Pancreas (tissue), 10 donors: ENCODE results near the gene PRDM16. TPM values are rescaled to one million over a fixed set of nuclear protein-coding genes. Genes with fewer than 3 reads are reported as not detected.

ENCODE experiments used
- ATAC-seq, 4 donors: fragments of 200-7000 bp; cut with Tn5 transposase; one replicate each; pipeline versions ENCODE4 v1.8.0 to v1.9.1; 2020; ENCODE audit warnings: mild to moderate bottlenecking in 4 of 4, moderate library complexity in 4 of 4
- DNase-seq, 6 donors: peaks; one replicate each; pipeline ENCODE4 v3.0.0-alpha.2; 2020
- FAIRE-seq: peaks from 2 replicates; lab custom pipeline; 2012; peaks lifted over from hg19 to GRCh38; lab: Jason Lieb, UNC
- H3K27ac ChIP-seq, 4 donors: fragments of 200-600 bp; sonication (generic); 1 replicate in 3 of 4; 2 replicates in 1 of 4; pipeline versions ENCODE4 v1.5.0 to v1.8.0; 2020
- H3K27me3 ChIP-seq, 4 donors: fragments of 200-600 bp; one replicate each; pipeline ENCODE4 v1.8.0; 2021
- H3K36me3 ChIP-seq, 3 donors: fragments of 200-600 bp; sonication (generic) in 1 of 3; one replicate each; pipeline versions ENCODE4 v1.5.0 to v1.8.0; 2020 to 2021
- H3K4me1 ChIP-seq, 3 donors: fragments of 200-600 bp; one replicate each; pipeline ENCODE4 v1.8.0; 2021
- H3K4me3 ChIP-seq, 4 donors: fragments of 200-600 bp; sonication (generic) in 2 of 4; one replicate each; pipeline versions ENCODE4 v1.5.0 to v1.8.0; 2020 to 2021
- H3K9me3 ChIP-seq, 4 donors: fragments of 200-600 bp; one replicate each; pipeline ENCODE4 v1.8.0; 2021
- WGBS, 2 donors: extraction: QIAGEN DNeasy Blood & Tissue Kit; methylation state at CpG; one replicate each; pipeline ENCODE4 v1.1.7; 2013; 5-methylcytosine and 5-hydroxymethylcytosine counted together
- intact Hi-C, 3 donors: fragments of 100-400 bp; cut with DNase I; formaldehyde crosslinking; loops; one replicate each; pipeline versions ENCODE4 v1.11.1 to v1.14.2; 2022
- polyA plus RNA-seq, 2 donors: library from polyadenylated mRNA; stranded (reverse); fragments of 200-250 nt; gene quantifications; one replicate each; pipeline ENCODE4 v1.2.3, GENCODE V29; 2013
- total RNA-seq, 6 donors: library from RNA; stranded (reverse); fragmentation: NEBNext Ultra II Directional in 4 of 6; extraction: Animal tissue kit (Norgen Biotek cat#: 25700) in 4 of 6; gene quantifications; one replicate each; pipeline versions ENCODE4 v1.2.1 to v1.2.4, GENCODE V29; 2021 to 2023
- TF ChIP-seq, protein P1 (sequence below), 4 donors: fragments of 200-600 bp; sonication (generic) in 3 of 4; IDR thresholded peaks; one replicate each; pipeline versions ENCODE4 v1.5.0 to v1.8.0; 2021; ENCODE audit warnings: antibody characterized with exemption in 4 of 4
- donor health status: healthy with polysubstance abuse.
- donor health status: DM: no; HTN: no; CAD: no; lungs with moderate emphysema.
- donor health status: DM: no; HTN: no; CAD: no.
- donor health status: control.
- donor health status: control.
- donor health status: Bipolar disorder and iron deficiency.
- donor health status: DM: yes; HTN: yes; CAD: no.
- donor health status: DM: no; HTN: no; CAD: no.
- donor health status: DM: no; HTN: no; CAD: no.
- donor health status: DM: yes; HTN: yes; CAD: no.

The PRDM16 gene
- total and polyA plus RNA-seq, 8 donors, result 6.6 to 19.2 (median 14.9) TPM

DNA sequence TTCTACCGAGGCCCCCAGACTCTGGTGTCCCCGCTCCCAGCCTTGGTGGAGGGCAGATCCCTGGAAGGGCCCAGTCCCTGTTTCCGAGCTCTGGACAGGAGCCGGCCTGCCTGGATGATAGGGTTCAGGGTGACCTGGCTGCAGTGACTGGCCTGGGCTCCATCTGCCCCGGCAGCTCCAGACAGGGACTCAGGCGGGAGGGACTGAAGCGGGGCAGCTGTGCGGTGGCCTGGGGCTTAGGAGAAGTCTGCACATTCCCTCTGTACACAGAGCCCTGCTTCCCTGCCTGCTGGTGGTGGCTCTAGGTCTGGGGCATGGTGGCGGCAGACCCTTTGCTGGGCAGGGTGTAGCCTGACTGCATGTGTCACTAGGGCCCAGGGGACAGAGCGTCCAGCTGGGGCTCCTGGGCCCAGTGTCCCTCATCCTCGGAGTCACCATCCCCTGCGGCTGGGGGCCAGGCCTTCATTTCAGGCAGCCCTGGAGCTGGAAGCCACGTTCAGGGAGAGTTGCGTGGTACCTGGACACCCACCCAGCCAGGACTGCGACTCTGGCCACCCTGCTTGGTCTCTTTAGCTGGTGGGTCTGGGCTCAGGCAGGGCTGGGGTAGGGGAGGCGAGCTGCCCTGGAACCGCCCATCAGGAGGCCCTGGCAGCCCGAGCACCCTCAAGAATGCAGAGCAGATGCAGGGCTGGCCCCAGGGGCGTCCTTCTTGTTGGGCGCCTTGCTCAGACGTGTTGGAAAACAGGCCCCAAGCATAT is 395.1 kb downstream of the PRDM16 start:
- Histone ChIP-seq H3K36me3 (no peaks in the 10 kb centered on the region), H3K27me3 (no peaks in the 10 kb centered on the region), H3K9me3 (no peaks in the 10 kb centered on the region), H3K27ac (no peak overlapping the region), H3K4me1 (peaks cover 6 to 19% (median 16%) of the 10 kb centered on the region in 3 donors), H3K4me3 (no peak overlapping the region)
- peak in 3 of 6 donors; percentile 16 to 70 (median 46) for DNase-seq
- TF ChIP-seq, protein P1, sequence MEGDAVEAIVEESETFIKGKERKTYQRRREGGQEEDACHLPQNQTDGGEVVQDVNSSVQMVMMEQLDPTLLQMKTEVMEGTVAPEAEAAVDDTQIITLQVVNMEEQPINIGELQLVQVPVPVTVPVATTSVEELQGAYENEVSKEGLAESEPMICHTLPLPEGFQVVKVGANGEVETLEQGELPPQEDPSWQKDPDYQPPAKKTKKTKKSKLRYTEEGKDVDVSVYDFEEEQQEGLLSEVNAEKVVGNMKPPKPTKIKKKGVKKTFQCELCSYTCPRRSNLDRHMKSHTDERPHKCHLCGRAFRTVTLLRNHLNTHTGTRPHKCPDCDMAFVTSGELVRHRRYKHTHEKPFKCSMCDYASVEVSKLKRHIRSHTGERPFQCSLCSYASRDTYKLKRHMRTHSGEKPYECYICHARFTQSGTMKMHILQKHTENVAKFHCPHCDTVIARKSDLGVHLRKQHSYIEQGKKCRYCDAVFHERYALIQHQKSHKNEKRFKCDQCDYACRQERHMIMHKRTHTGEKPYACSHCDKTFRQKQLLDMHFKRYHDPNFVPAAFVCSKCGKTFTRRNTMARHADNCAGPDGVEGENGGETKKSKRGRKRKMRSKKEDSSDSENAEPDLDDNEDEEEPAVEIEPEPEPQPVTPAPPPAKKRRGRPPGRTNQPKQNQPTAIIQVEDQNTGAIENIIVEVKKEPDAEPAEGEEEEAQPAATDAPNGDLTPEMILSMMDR (IDR thresholded peaks at IDR 0.05), result no peak
- no peak for ATAC-seq
- intact Hi-C loops, result no loop called here
- FAIRE-seq, result no peak
- 95 to 98% methylated on average over 21 of the region's 21 CpGs for WGBS, 2 donors

DNA sequence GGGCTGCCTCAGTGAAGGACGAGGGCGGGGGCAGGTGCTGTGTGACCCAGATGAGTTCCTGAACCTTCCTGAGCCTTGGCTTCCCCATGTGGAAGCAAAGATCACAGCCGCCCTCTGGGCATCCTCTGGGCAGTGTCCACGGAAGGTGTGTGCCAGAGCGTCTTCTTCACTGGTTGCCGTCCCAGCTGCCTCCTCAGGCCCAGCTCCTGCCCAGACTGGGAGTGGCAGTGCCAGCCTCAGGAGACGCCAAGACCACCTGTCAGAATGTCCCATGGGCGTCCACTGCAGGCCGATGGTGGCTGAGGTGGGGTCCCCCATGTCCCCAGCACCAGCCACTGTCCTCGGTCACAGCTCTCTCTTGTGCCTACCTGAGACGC is 395.6 kb downstream of the PRDM16 start:
- peaks cover 6 to 15% (median 10%) of the 10 kb centered on the region in 3 donors for H3K4me1 ChIP-seq
- H3K27ac ChIP-seq, result no peak overlapping the region
- no peak overlapping the region for H3K4me3 ChIP-seq
- WGBS, 2 donors, result 91 to 98% methylated on average over 11 of the region's 11 CpGs
- no peaks in the 10 kb centered on the region for H3K27me3 ChIP-seq
- H3K36me3 ChIP-seq, result no peaks in the 10 kb centered on the region
- TF ChIP-seq, protein P1 (IDR thresholded peaks at IDR 0.05), result no peak
- no peaks in the 10 kb centered on the region for H3K9me3 ChIP-seq
- no peak for ATAC-seq
- intact Hi-C loops, result no loop called here
- FAIRE-seq, result no peak
- peak in 3 of 6 donors; percentile 15 to 69 (median 47) for DNase-seq

DNA sequence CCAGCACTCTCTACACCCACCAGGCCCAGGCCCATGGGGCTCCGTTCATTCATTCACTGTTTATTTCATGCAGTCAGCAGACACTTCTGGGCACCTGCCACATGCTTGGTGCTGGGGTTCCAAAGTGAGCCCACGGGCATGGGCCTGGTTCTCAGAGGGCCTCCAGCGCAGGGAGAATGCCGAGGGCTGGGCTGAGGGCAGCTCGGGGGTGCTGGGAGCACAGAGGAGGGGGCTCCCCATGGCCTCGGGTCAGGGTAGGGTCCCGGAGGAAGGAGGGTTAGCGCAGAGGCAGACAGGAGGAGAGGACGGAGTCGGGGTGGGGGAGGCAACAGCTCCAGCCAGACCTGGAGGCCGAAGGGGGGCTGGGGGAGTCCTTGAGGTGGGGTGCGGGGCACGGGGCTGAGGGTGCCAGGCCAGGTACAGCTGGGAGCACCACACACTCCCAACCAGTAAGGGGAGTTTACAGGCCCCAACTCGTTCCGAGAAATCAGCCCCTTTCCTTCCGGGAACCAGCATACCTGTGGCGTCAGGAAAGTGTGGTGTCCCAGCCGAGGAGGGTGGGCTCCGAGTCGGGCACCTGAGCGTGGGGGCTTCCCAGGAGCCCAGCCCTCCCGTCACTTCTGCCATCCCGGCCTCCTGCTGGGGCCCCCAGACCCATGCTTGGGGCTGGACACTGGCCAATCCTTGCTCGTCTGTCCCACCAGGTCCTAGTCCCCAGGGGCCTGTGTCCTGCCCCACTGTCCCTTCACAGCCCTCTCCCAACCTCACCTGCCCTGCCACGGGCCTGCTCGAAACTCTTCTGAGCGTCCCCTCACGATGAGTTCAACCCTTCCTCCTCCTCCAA is 396.3 kb downstream of the PRDM16 start:
- FAIRE-seq (no peak), ATAC-seq (no peak), DNase-seq (peak in 3 of 6 donors; percentile 41 to 51 (median 42))
- Histone ChIP-seq H3K4me1 (peaks cover 1 to 8% (median 5%) of the 10 kb centered on the region in 3 donors), H3K36me3 (no peaks in the 10 kb centered on the region), H3K27ac (no peak overlapping the region), H3K4me3 (no peak overlapping the region), H3K27me3 (no peaks in the 10 kb centered on the region), H3K9me3 (no peaks in the 10 kb centered on the region)
- 85 to 87% methylated on average over 24 to 28 of the region's 28 CpGs for WGBS, 2 donors
- intact Hi-C loops, result no loop called here
- TF ChIP-seq, protein P1 (IDR thresholded peaks at IDR 0.05), result no peak

DNA sequence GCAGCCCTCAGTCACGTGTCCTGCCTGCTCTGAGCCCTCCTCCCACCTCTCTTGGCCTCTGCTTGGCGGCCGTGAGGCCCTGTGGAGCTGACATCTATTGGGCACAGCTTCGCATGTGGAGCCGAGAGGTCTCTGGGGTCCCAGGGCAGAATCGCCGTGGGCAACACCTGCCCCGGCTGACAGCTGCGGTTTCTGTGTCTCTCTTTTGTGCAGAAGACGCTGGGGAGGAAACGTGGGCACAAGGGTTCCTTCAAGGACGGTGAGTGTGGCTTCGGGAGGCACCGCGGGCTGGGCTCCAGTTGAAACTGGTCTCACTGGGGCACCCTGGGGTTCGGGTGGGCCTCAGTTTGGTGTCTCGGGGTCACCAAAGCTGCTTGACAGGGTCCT is 396.9 kb downstream of the PRDM16 start:
- WGBS, 2 donors, result 87 to 93% methylated on average over 17 of the region's 17 CpGs
- no peaks in the 10 kb centered on the region for H3K9me3 ChIP-seq
- H3K4me1 ChIP-seq, result peaks cover 0 to 2% (median 0%) of the 10 kb centered on the region in 3 donors
- no peak overlapping the region for H3K27ac ChIP-seq
- peak in 2 of 6 donors; percentile 36 to 51 for DNase-seq
- intact Hi-C loops, result no loop called here
- ATAC-seq, result no peak
- no peaks in the 10 kb centered on the region for H3K27me3 ChIP-seq
- no peak overlapping the region for H3K4me3 ChIP-seq
- TF ChIP-seq, protein P1 (IDR thresholded peaks at IDR 0.05), result no peak
- no peak for FAIRE-seq
- no peaks in the 10 kb centered on the region for H3K36me3 ChIP-seq
